Fibroblast of lung (primary cell): ENCODE data around the gene DLGAP3. TPM values are rescaled to one million over a fixed set of nuclear protein-coding genes. Genes with fewer than 3 reads are reported as not detected.

Source experiments
- DNase-seq, 2 donors: peaks; one replicate each; pipeline versions ENCODE4 v3.0.0 to v3.0.0-alpha.2; 2010; ENCODE audit warnings: low read depth in 2 of 2
- H2AFZ ChIP-seq: 2 replicates; pipeline ENCODE4 v1.5.1; 2012; ENCODE audit warnings: low read length, control low read depth, inconsistent platforms
- H3K27ac ChIP-seq: 2 replicates; pipeline ENCODE4 v1.5.1; 2011; ENCODE audit warnings: low read length, control low read depth; ENCODE audit not compliant: insufficient read depth
- H3K27me3 ChIP-seq: 2 replicates; pipeline ENCODE4 v1.5.1; 2011; ENCODE audit warnings: mild to moderate bottlenecking, low read length; ENCODE audit not compliant: control insufficient read depth, insufficient read depth
- H3K36me3 ChIP-seq: 2 replicates; pipeline ENCODE4 v1.5.1; 2011; ENCODE audit warnings: low read length; ENCODE audit not compliant: control insufficient read depth, insufficient read depth
- H3K4me1 ChIP-seq: 2 replicates; pipeline ENCODE4 v1.5.1; 2011; ENCODE audit warnings: low read length; ENCODE audit not compliant: control insufficient read depth, insufficient read depth; ENCODE audit errors: extremely low read depth
- H3K4me2 ChIP-seq: 2 replicates; pipeline ENCODE4 v1.5.1; 2011; ENCODE audit warnings: low read length, control low read depth; ENCODE audit not compliant: insufficient read depth; ENCODE audit errors: extremely low read depth
- H3K4me3 ChIP-seq, 4 experiments: fragments of 200-600 bp in 1 of 4; sonication (generic) in 1 of 4; replicated peaks in 1 of 4; 2 replicates each; pipeline ENCODE4 v1.5.1; 2011 to 2016; ENCODE audit warnings: low read length in 4 of 4, low read depth in 3 of 4, mild to moderate bottlenecking in 3 of 4, control low read depth in 2 of 4, inconsistent platforms in 1 of 4, mixed read lengths in 1 of 4; ENCODE audit not compliant: insufficient read depth in 1 of 4; ENCODE audit errors: control extremely low read depth in 1 of 4
- H3K79me2 ChIP-seq: 2 replicates; pipeline ENCODE4 v1.5.1; 2012; ENCODE audit warnings: mild to moderate bottlenecking, low read length, inconsistent platforms; ENCODE audit not compliant: control insufficient read depth, insufficient read depth
- H3K9ac ChIP-seq: 2 replicates; pipeline ENCODE4 v1.5.1; 2011; ENCODE audit warnings: mild to moderate bottlenecking, low read length, control low read depth; ENCODE audit not compliant: insufficient read depth
- H3K9me3 ChIP-seq: 2 replicates; pipeline ENCODE4 v1.5.1; 2012; ENCODE audit warnings: low read depth, low read length; ENCODE audit not compliant: control insufficient read depth, insufficient read depth
- H4K20me1 ChIP-seq: 2 replicates; pipeline ENCODE4 v1.5.1; 2011; ENCODE audit warnings: low read length; ENCODE audit not compliant: control insufficient read depth, insufficient read depth; ENCODE audit errors: extremely low read depth
- CTCF ChIP-seq, 2 donors: IDR thresholded peaks in 1 of 2; conservative IDR thresholded peaks in 1 of 2; 1 replicate in 1 of 2; 2 replicates in 1 of 2; pipeline ENCODE4 v1.5.1; 2011 to 2012; ENCODE audit warnings: low read length in 2 of 2, control low read depth in 1 of 2, inconsistent platforms in 1 of 2, low read depth in 1 of 2, mild to moderate bottlenecking in 1 of 2
- EZH2 ChIP-seq: IDR thresholded peaks from 2 replicates; pipeline ENCODE4 v1.5.1; 2012; ENCODE audit warnings: low read length, control low read depth, mild to moderate bottlenecking; ENCODE audit errors: missing control alignments
- polyA plus RNA-seq, 2 donors: library from polyadenylated mRNA; depleted of rRNA in 1 of 2; stranded (reverse) in 1 of 2; unstranded in 1 of 2; fragments of >200 nt; gene quantifications; 2 replicates each; pipeline ENCODE4 v1.2.1, GENCODE V29; 2011 to 2012; ENCODE audit warnings: missing spikeins in 1 of 2
- total RNA-seq: library from RNA; depleted of rRNA; stranded (reverse); fragments of >200 nt; gene quantifications from 2 replicates; pipeline ENCODE4 v1.2.1, GENCODE V29; 2014

Gene DLGAP3
- total and polyA plus RNA-seq, 2 donors (not counting 1 experiment from before 2014, with no cell fraction given) = not detected

GRCh38 chr1:34884536-34884935 lies 44.9 kb downstream of the DLGAP3 start:
- H4K20me1 ChIP-seq = no peaks in the 10 kb centered on the region
- no peak overlapping the region for H3K4me3 ChIP-seq
- H2AFZ ChIP-seq = no peak overlapping the region
- no peaks in the 10 kb centered on the region for H3K4me1 ChIP-seq
- H3K27ac ChIP-seq = no peak overlapping the region
- no peak for DNase-seq
- H3K27me3 ChIP-seq = peaks cover 17% of the 10 kb centered on the region
- no peak overlapping the region for H3K4me2 ChIP-seq
- no peak overlapping the region for H3K9ac ChIP-seq
- H3K36me3 ChIP-seq = no peaks in the 10 kb centered on the region
- no peaks in the 10 kb centered on the region for H3K79me2 ChIP-seq
- H3K9me3 ChIP-seq = no peaks in the 10 kb centered on the region
- TF ChIP-seq EZH2 (no peak), CTCF (conservative IDR thresholded peaks at IDR 0.05 in 1 of 2, IDR thresholded peaks at IDR 0.05 in 1 of 2; ENCODE audit: low read depth in 1 of 2, low read length in 2 of 2) (no peak)

GRCh38 chr1:34879230-34879629 lies 50.2 kb downstream of the DLGAP3 start:
- Histone ChIP-seq H3K79me2 (no peaks in the 10 kb centered on the region), H3K9ac (no peak overlapping the region), H3K4me2 (no peak overlapping the region), H2AFZ (no peak overlapping the region), H3K27me3 (peaks cover 6% of the 10 kb centered on the region), H3K4me3 (no peak overlapping the region), H3K9me3 (no peaks in the 10 kb centered on the region), H4K20me1 (no peaks in the 10 kb centered on the region), H3K27ac (no peak overlapping the region), H3K36me3 (no peaks in the 10 kb centered on the region), H3K4me1 (no peaks in the 10 kb centered on the region)
- TF ChIP-seq CTCF (conservative IDR thresholded peaks at IDR 0.05 in 1 of 2, IDR thresholded peaks at IDR 0.05 in 1 of 2; ENCODE audit: low read depth in 1 of 2, low read length in 2 of 2) = no peak
- TF ChIP-seq EZH2 = no peak
- DNase-seq = no peak

- no peak overlapping the region for H3K27ac ChIP-seq
- no peaks in the 10 kb centered on the region for H3K79me2 ChIP-seq
- no peak for TF ChIP-seq CTCF (conservative IDR thresholded peaks at IDR 0.05 in 1 of 2, IDR thresholded peaks at IDR 0.05 in 1 of 2; ENCODE audit: low read depth in 1 of 2, low read length in 2 of 2)
- TF ChIP-seq EZH2 = no peak
- no peak overlapping the region for H2AFZ ChIP-seq
- H3K4me3 ChIP-seq = no peak overlapping the region
- no peaks in the 10 kb centered on the region for H3K36me3 ChIP-seq
- no peaks in the 10 kb centered on the region for H4K20me1 ChIP-seq
- no peaks in the 10 kb centered on the region for H3K4me1 ChIP-seq
- no peak overlapping the region for H3K4me2 ChIP-seq
- DNase-seq = no peak
- no peak overlapping the region for H3K9ac ChIP-seq
- H3K9me3 ChIP-seq = no peaks in the 10 kb centered on the region
- peaks cover 12% of the 10 kb centered on the region for H3K27me3 ChIP-seq
Measured at GRCh38 chr1:34876406-34876805, 53.0 kb downstream of the DLGAP3 start.
